DMS153 treated with DMSO at 0.1 percent for 48 hours (cell line): ENCODE measurements around the gene TRMT1.

ENCODE experiments used
- DNase-seq: peaks from one replicate; lab custom pipeline; 2025; ENCODE audit not compliant: unreplicated experiment; lab: John Stamatoyannopoulos, UW

TRMT1 gene

DNA sequence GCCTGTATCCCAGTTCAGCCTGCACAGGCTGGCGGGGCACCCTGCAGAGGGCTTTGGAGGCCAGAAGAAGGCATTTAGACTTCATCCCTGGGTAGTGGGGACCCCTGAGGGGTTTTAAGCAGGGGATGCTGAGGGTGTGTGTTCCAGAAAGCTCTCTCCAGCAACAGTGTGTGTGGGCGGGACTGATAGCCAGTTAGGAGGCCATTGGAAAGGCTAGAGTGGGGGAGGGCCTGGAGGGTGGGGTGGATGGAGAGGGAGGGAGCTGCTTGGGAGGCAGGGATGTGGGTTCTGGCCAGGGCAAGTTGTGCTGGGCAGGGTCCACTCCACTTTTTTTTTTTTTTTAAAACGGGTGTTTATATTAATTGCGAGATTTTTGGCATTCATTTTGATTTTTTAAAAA lies 42.2 kb downstream of the TRMT1 start:
- DNase-seq = no peak

DNA sequence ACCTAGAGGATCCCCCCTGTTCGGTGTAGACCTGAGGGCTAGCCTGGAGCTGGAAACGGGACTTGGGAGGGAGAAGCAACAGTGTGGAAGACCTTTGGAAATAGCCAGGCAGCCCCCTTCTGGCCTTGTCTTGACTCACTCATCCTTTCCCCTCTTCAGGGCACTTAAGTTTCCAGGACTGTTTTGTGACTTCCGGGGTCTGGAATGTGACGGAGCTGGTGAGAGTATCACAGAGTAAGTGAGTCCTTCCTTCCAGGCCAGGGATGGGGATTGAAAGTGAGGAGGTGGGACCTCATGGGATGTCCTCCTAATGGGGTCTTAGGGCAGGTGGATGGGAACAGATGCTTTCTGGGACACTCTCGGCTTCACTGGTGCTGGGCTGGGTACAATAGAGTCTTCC lies 43.3 kb downstream of the TRMT1 start:
- no peak for DNase-seq

DNA sequence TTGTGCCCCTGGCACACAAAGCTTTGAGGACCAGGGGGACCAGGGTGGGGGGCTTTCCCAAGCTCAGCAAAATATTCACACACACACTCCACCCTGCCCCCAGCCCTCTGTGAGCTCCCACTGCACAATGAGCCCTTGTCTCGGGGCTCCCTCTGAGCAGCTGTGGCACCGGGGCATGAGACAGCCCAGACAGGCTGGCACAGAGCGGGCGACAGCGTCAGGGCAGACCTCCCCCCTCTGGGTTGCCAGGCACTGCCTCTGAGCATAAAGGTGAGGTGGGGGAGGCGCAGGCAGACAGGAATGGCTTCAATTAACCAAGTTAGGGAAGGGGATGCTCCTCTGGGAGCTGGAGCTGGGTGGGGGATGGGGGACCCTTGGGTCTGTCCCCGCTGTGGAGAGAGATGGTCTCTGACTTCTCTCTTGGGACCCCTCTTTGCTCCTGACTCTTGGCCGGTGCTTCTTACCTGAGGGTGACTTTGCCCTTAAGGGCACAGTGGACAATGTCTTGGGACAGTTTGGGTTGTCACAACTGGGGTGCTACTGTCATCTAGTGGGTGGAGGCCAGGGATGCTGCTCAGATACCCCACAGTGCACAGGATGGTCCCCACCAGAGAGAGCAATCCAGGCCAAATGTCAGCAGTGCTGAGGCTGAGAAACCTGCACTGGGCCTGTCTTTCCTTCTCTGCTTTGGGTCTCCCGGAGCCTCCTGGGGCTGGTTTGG lies 44.2 kb downstream of the TRMT1 start:
- DNase-seq = no peak

DNA sequence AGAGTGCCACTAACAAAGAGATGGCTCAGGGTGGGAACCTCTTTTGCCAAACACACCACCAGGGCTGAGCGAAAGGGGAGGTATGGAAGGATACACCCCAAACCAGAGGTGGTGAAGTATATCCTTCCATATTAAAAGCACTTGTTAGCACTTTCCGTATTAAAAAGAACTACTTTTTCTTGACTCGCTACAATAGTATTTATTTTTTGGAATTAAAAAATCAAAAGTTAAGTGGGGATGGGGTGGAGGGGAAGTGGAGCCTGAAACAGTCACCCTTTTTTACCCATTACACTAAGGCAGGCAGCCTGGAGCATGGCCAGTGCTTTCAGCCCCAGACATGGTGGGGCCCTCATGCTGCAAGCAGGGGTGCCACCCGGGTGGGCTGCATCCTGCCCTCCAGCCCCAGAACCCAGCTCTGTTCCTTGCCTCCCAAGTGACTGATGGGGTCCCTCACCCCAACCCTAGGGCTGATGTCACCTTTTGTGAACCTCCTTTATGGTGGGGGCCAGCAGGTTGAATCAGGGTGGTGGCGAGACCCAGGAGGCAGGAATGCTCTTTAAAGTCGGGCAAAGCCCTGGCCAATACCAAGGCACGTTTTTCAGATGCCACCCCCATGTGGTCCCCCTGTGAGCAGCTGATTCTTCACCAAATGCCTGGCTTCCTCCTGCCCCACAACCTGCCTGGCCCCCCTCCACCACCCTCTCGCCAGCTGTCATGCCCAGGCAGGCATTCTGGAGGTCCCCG lies 44.9 kb downstream of the TRMT1 start:
- no peak for DNase-seq

DNA sequence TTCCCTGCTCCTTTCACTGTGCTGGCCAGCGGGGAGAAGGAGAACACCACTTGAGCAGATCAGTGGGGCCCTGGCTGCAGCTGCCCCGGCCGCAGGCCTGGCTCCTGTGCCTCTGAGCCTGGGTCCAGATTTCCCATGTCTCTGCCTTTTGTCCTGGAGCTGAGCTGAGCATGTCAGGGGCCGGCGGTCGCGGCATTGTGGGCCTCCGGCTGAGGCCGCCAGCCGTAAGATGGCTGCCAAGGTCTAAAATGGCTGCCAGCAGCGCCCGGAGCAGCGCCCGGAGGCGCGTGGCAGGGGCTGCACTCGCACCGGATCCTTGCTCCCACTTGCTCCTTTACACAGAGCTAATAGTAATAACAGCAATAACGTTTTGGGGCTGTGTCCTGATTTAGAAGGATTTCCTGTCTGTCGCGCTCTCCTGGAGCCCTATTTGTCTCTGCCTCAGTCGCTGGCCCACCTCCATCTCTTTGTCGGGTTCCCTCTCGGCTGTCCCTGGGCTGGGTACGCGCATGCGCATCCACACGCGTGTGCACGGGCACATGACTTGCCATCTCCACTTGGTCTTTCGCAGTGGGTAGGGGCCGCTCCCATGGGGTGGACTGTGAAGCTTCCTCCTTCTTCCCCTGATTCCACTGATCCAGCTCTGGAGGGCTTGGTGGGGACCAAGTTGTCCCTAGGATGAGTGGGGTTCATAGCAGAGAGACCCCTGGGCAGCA lies 46.0 kb downstream of the TRMT1 start:
- no peak for DNase-seq

DNA sequence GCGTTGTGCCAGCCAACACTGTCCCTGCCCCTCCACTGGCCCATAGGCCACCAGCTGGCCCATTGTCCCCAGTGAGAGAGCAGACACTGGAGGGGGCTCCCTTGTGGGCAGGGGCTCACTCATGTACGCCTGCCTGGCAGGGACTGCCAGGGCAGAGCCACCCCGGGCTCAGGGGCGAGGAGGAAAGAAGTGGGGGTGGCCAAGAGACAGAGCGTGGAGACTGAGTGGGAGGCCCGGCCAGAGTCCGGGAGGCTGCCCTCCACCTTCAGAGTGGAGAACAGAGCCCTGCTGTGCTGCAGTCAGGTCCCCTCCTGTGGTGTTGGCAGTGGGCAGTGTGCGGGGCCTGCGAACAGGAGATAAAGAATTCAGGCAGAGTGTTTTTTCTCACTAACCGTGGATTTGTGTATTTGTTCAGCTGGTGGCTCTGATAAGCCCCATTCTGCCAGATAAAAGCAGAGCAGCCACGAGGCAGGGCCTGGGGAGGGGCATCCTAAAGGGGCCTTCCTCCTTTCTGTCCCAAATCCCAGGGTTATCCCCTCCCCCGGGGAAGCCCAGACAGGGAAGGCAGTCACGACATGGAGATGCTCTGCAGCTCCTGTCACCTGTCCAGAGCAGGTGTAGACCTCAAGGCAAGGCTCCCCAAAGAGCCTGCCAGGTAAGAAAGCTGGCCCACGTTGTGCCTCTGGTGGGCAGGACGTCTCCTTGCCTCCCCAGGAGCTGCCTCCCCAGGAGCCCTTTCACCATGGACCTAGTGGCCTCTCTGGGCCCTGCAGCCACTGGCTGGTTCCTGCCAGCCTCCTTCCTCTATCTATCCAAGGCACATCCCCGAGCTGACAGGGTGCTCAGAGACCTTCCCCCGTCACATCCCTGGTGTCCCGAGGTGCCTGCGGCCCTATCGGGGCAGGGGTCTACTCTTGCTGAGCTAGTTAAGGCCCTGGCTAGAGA lies 46.9 kb downstream of the TRMT1 start:
- no peak for DNase-seq

DNA sequence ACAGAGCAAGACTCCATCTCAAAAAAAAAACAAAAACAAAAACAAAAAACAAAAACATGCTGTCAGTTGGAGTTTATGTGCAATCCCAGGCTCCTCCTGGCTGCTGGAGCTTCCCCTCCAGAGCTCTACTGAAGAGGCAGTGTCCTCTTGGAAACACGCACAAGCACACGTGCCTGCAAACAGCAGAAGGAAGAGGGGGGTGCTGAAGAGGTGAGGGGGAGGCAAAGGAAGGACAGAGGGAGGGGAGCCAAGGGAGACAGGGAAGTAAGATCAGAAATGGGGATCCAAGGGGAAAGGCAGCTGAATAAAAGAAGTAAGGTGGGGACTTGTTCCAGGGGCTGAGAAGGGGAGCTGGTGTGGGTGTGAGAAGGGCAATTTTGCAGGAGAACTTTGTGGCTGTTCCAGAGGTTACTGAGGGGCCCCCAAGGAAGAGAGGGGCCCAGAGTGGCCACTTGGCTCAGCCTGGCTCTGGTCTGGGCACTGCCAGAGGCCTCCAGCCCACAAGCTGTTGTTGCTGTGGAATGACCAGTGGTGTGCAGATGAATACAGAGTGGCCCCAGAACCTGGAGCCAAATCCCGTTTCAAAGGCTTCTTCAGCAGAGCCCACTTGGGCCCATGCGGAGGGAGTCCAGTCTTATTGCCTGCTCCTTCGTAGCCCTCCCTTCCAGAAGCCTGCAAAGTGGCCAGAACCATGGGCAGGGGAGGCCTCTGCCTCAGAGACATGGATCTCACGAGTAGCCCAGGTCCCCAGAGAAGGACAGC lies 48.3 kb downstream of the TRMT1 start:
- no peak for DNase-seq

DNA sequence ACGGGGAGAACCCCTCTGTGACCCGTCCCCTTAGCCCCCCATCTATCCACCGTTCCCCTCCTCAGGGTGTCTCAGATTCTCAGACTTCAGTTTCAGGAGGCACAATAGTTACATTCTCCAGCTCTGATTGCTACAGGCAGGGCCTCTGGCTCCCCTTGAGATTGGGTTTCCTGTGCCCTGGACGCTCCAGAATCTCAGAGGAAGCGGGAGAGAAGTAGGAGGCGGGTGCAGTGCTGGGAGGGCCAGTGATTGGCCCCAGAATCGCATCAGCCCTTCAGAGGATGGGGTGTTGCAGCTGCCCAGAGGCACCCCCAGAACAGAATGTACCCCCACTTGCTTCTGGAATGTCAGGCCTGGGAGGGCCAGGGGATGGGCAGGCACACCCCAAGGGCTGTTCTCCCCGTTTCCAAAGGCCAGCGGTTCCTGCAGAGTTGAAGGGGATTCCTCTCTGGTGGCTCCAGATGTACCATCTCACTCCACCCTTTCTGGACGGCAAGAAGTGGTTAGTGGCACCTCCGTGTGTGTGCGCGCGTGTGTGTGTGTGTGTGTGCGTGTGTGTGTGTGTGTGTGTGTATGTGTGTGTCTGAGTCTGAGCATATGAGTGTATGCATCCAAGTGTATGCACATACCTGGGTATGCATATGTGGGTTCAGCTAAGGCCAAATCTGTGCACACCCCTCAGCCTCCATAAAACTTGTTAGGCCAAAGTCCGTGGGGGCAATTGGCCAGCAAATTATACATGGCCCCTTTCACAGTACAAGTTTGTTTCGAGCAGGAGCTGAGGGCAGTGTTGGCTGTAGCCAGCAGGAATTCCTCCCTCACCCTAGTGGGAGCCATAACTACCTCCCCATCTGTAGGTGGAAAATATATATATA lies 49.4 kb downstream of the TRMT1 start:
- no peak for DNase-seq

DNA sequence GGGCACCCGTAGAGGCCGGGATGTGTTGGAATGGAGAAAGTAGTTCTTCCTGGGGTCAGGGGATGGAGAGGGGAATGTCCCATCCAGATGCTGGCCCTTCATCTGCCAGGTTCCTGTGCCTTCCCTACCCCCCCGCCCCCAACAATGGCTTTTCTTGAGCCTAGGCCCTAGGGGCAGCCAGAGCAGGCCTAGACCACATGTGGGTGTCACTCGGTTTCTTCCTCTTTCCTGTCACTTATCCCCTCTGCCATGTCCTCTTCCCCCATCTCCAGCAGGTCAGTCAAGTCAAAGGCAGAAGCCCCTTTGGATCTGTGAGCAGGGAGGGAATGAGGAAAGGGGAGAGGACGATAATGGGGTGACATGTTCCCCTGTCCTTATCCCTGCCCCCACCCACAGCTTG lies 50.3 kb downstream of the TRMT1 start:
- no peak for DNase-seq

DNA sequence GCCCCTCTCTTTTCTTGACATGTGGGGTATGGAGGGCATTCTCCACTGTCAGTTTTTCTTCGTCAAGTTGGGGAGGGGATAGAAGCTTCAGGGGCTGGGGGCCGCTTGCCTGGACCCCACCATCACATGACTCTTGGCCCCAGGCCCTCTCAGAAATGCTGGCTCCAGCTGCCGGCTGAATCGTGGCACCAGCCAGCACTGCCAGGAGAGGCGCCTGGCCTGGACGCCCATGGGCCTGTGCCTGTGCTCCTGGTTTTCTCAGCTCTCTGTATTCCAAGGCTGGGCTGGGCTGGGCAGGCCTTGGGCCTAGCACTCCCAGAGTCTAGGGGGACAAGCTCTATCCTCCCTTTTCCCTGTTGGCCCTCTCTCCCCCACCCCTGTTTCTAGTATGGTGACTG lies 52.4 kb downstream of the TRMT1 start:
- no peak for DNase-seq

DNA sequence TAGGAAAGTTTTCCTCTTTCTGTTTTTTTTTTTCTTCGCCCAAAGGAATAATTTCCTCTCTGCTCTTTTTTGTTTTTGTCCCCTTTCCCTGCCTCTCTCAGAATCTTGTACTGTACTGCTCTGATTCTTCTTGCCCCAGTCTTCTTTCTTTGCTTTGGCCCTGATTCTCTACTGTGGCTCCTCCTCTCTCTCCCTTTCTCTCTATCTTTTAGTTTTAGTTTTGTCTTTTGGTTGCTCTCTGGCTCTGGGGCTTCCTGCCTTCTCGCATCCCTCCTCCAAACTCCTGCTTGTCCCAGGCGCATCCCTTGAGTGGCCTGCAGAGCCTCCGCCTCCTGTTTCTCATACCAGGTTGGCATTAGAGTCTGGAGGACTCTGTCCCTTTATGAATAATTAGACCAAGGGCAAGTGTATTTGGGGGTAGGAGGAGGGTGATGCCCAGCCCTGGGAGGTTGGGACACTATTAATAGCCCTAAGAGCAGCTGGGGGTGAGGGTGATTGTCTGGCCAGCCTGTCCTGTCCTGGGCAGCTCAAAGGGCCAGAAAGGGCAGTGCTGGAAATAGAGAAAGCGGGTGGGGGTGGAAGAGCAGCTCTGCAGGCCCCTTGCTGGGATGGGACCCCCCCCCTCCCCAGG lies 53.0 kb downstream of the TRMT1 start:
- DNase-seq = no peak

DNA sequence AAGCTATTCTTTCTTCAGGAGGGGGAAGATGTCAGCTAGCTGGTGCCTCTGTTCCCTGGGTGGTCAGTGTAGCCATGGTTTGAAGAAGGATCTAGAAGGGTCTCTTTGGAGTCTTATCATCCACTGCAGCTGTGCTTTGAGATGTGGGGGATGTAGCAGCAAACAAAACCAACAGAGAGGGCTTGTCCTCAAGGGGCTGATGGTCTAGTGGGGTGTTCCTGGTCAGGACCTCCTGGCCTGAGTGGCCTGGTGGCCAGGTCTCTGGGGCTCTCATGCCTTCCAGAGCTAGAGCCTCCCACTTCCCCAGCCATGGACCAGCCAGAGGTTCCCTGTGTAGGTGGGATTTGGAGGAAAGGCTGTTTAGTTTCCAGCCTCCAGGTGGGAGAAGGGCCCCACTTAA lies 54.2 kb downstream of the TRMT1 start:
- DNase-seq = no peak

DNA sequence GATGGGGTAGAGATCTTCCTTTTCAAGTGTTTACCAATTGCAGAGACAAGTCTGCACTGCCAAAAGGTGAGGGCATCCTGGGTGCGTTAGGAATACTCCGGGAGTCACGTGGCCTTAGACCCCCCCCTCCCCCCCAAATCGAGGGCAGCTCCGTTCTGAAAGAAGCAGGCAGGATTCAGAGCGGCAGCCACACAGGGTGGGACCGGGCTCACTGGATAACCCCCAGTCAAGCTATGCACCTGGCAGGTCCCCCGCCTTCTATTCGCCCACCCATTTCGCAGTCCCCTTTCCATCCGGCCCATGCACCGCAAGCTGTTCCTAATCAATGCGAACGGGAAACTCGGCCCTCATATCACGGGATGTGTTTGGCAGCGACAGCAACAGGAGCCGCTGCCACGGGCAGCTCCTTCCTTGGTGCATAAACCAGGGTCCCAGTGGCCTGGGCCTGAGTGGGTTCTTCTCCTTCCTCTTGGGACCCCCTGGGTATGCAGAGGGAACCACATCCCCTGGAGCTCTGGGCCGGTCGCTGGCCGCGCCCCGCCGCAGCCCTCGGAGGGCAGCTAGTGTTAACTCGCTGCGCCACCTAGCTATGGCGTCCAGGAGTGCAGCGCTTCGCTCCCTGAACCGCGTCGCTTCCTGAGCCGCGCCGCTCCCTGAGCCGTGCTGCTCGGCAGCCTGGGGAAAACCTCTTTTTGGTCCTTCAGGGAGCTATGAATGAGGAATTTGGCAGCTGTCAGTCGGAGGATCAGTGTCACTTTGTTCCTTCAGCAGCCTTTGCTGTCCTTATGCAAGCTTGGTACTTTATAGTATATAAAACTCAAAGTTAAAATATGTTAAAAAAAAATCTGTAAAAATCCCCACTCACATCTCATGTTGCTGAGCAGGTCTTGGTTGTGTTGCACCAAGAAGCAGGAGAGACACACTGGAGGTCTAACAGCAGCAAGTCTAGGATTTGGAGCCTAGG lies 55.3 kb downstream of the TRMT1 start:
- DNase-seq = peak; percentile 85

DNA sequence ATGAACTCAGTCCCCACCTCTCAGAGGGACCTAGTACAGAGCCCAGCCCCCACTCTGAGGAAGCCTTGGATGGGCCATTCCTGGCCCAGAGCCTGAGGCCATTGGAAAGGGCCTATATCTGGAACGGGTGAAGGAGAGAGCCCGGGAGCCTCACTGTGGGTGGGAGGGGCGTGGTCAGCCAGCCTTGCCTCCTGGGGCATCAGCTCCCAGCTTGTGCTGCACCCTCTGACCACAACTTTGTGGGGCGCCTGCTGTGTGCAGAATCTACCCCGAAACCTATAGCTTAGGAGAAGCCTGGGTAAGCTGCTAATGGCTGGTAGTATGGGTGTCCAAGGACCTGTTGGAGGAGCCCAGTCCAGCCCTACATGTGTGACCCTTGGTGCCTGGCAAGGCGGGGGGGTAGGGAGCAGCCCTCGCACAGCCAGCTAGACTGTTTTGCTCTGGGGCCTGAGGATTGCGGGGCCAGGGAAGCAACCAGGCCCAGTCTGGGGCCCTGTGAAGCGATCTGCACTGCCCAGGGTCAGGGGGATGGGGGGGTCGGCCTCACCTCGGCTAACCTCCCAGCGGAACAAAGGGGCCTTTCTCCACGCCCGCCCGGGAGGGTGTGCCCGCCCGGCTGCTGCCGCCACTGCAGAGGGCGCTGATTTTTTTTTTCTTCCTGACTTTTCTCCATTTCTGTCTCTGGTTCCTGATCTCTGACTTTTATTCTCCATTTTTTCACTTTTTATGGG lies 56.1 kb downstream of the TRMT1 start:
- DNase-seq = no peak

DNA sequence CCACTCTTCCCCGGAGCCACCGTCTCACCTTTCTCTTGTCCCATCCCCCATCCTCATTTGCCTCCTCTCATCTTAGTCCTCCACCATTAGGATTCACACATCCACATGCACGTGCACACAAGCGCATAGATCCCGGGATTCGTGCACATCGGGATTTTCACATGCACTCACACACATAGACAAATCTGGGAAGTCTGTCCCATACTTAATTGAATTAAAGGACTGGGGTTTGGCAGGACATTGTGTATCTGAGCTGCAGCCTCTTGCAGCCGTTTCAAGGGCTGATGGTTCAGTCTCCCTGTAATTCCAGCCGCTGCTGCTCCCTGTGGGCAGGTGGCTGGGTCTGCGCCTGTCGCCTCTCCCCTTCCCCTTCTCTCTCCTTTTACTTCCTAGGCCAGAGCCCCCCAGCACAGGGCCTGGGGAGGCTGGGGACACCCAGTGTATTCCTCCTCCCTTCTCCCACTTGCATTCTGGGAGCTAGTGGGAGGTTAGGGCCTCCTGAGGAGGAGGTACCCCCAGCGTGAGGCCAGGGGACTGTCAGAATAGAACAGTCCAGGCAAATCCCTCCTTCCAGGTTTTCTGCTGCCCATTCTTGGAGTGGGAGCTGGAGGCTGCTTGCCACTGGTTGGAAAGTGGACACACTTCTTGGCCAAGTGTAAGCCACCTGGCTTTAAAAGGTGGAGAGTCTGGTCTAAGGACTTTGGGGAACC lies 57.4 kb downstream of the TRMT1 start:
- DNase-seq = no peak

DNA sequence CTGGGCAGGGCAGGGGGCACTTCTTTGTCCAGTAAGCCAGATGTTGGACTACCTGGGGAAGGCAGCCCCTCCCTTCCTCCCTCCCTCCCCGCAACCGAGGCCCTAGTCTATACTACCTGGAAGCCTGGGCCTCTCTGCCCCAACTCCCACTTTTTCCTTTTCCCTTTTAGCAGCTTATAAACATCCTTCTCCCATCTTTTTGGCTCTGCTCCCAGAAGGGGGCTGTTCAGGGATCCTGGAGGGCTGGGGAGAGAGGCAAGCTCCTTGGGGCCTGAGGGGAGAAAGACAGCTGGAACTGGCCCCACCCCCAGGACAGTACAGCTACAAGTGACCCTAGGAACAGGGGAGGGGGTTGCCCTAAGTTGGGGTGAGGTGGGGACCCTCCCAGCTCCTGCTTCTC lies 58.8 kb downstream of the TRMT1 start:
- DNase-seq = no peak
